CD4-positive, alpha-beta T cell (primary cell): Measurements from ENCODE around the gene TMEM174. TPM values are rescaled to one million over a fixed set of nuclear protein-coding genes. Genes with fewer than 3 reads are reported as not detected.

Experiments
- ATAC-seq: fragments of 200-7000 bp; cut with Tn5 transposase; one replicate; pipeline ENCODE4 v1.10.0; 2022; ENCODE audit warnings: mild to moderate bottlenecking; ENCODE audit not compliant: poor library complexity
- CTCF ChIA-PET: fragments of 350-600 bp; sonication (Branson Sonifier 250); formaldehyde crosslinking; loops from one replicate; lab custom pipeline; 2021; ENCODE audit warnings: antibody characterized with exemption, inconsistent platforms; lab: Charles Lee
- POLR2A ChIA-PET: fragments of 350-600 bp; sonication (Branson Sonifier 250); formaldehyde crosslinking; loops from one replicate; lab custom pipeline; 2021; ENCODE audit warnings: antibody characterized with exemption, inconsistent platforms; lab: Charles Lee
- DNase-seq, 14 experiments: peaks; one replicate each; pipeline ENCODE4 v3.0.0-alpha.2; 2013 to 2020; ENCODE audit warnings: mixed read lengths in 2 of 14
- H3K27ac ChIP-seq, 2 donors: one replicate each; pipeline versions ENCODE4 v1.5.1 to v1.7.0; 2013; ENCODE audit warnings: low read length in 2 of 2, low read depth in 1 of 2, mild to moderate bottlenecking in 1 of 2
- H3K27me3 ChIP-seq, 2 experiments: 1 replicate in 1 of 2; 2 replicates in 1 of 2; pipeline versions ENCODE4 v1.6.1 to v1.7.0; 2013; ENCODE audit warnings: low read length in 2 of 2, control low read depth in 1 of 2, mild to moderate bottlenecking in 1 of 2, moderate library complexity in 1 of 2; ENCODE audit not compliant: insufficient read depth in 2 of 2, control insufficient read depth in 1 of 2
- H3K36me3 ChIP-seq: one replicate; pipeline ENCODE4 v1.6.1; 2013; ENCODE audit warnings: low read length, control low read depth; ENCODE audit not compliant: insufficient read depth
- H3K4me1 ChIP-seq: one replicate; pipeline ENCODE4 v1.6.1; 2013; ENCODE audit warnings: low read length, control low read depth; ENCODE audit not compliant: insufficient read depth
- H3K4me3 ChIP-seq: one replicate; pipeline ENCODE4 v1.5.1; 2013; ENCODE audit warnings: mild to moderate bottlenecking, low read length, moderate library complexity
- H3K9me3 ChIP-seq, 2 experiments: 1 replicate in 1 of 2; 2 replicates in 1 of 2; pipeline versions ENCODE4 v1.6.1 to v1.7.0; 2013; ENCODE audit warnings: low read length in 2 of 2, mild to moderate bottlenecking in 2 of 2, control low read depth in 1 of 2, moderate library complexity in 1 of 2; ENCODE audit not compliant: control insufficient read depth in 1 of 2, insufficient read depth in 1 of 2
- H3K27ac Mint-ChIP-seq: one replicate; pipeline ENCODE4 v1.8.0; 2020; ENCODE audit warnings: mixed read lengths
- H3K27me3 Mint-ChIP-seq: one replicate; pipeline ENCODE4 v1.8.0; 2021; ENCODE audit warnings: mixed read lengths
- H3K36me3 Mint-ChIP-seq: one replicate; pipeline ENCODE4 v1.8.0; 2021; ENCODE audit warnings: low read depth, mixed read lengths
- H3K4me1 Mint-ChIP-seq: one replicate; pipeline ENCODE4 v1.8.0; 2021; ENCODE audit warnings: low read depth, mixed read lengths
- H3K4me3 Mint-ChIP-seq: one replicate; pipeline ENCODE4 v1.8.0; 2020; ENCODE audit warnings: mild to moderate bottlenecking, mixed read lengths
- H3K9me3 Mint-ChIP-seq: one replicate; pipeline ENCODE4 v1.8.0; 2020; ENCODE audit warnings: mixed read lengths
- CTCF ChIP-seq: fragments of 200-600 bp; IDR thresholded peaks from one replicate; pipeline ENCODE4 v1.8.0; 2022; ENCODE audit warnings: antibody characterized with exemption, mild to moderate bottlenecking
- intact Hi-C, 2 experiments: fragments of 100-400 bp; cut with DNase I in 1 of 2; cut with micrococcal nuclease in 1 of 2; formaldehyde crosslinking; loops; one replicate each; pipeline versions ENCODE4 v1.15.1 to v1.9.0; 2023 to 2025; cut with DNase I, micrococcal nuclease
- total RNA-seq, 174 experiments: library from RNA in 2 of 174; stranded (reverse) in 2 of 174; gene quantifications; one replicate each; pipeline ENCODE4 v1.2.3 and lab custom pipeline; 2021 to 2026

The TMEM174 gene
- total RNA-seq, 2 experiments from 2014 or later: not detected

- Histone ChIP-seq H3K36me3 (no peaks in the 10 kb centered on the region), H3K4me3 (no peak overlapping the region), H3K27me3 (peaks cover 24 to 49% of the 10 kb centered on the region in 2 experiments), H3K27ac (no peak overlapping the region), H3K4me1 (no peaks in the 10 kb centered on the region), H3K9me3 (peaks cover 4 to 11% of the 10 kb centered on the region in 2 experiments)
- Mint-ChIP-seq H3K9me3 (peaks cover 2% of the 10 kb centered on the region), H3K4me1 (no peaks in the 10 kb centered on the region), H3K27me3 (peaks cover 74% of the 10 kb centered on the region), H3K36me3 (no peaks in the 10 kb centered on the region), H3K27ac (no peak overlapping the region), H3K4me3 (no peak overlapping the region)
- no peak for ATAC-seq
- TF ChIP-seq CTCF: no peak
- ChIA-PET POLR2A (no interaction called here), CTCF (no interaction called here)
- no peak for DNase-seq
- intact Hi-C loops: no loop called here
Observed at GRCh38 chr5:73182307-73182706, 9.3 kb downstream of the TMEM174 start.

GRCh38 chr5:73183000-73183399, 10.0 kb downstream of the TMEM174 start:
- peaks cover 74% of the 10 kb centered on the region for H3K27me3 Mint-ChIP-seq
- intact Hi-C loops: no loop called here
- ATAC-seq (no peak), DNase-seq (no peak)
- Histone ChIP-seq H3K9me3 (peaks cover 4 to 11% of the 10 kb centered on the region in 2 experiments), H3K4me3 (no peak overlapping the region), H3K27ac (no peak overlapping the region), H3K36me3 (no peaks in the 10 kb centered on the region), H3K4me1 (no peaks in the 10 kb centered on the region), H3K27me3 (peaks cover 22 to 42% of the 10 kb centered on the region in 2 experiments)
- no peaks in the 10 kb centered on the region for H3K4me1 Mint-ChIP-seq
- ChIA-PET POLR2A (no interaction called here), CTCF (no interaction called here)
- peaks cover 2% of the 10 kb centered on the region for H3K9me3 Mint-ChIP-seq
- H3K4me3 Mint-ChIP-seq: no peak overlapping the region
- TF ChIP-seq CTCF: no peak
- no peak overlapping the region for H3K27ac Mint-ChIP-seq
- H3K36me3 Mint-ChIP-seq: no peaks in the 10 kb centered on the region

GRCh38 chr5:73183481-73183891, 10.5 kb downstream of the TMEM174 start:
- H3K4me3 Mint-ChIP-seq: no peak overlapping the region
- no peaks in the 10 kb centered on the region for H3K36me3 Mint-ChIP-seq
- CTCF ChIA-PET: no interaction called here
- ATAC-seq: no peak
- Histone ChIP-seq H3K27ac (no peak overlapping the region), H3K4me3 (no peak overlapping the region), H3K27me3 (peaks cover 19 to 37% of the 10 kb centered on the region in 2 experiments), H3K9me3 (peaks cover 4 to 11% of the 10 kb centered on the region in 2 experiments), H3K36me3 (no peaks in the 10 kb centered on the region), H3K4me1 (no peaks in the 10 kb centered on the region)
- no peaks in the 10 kb centered on the region for H3K4me1 Mint-ChIP-seq
- peaks cover 73% of the 10 kb centered on the region for H3K27me3 Mint-ChIP-seq
- TF ChIP-seq CTCF: no peak
- POLR2A ChIA-PET: no interaction called here
- peaks cover 2% of the 10 kb centered on the region for H3K9me3 Mint-ChIP-seq
- no peak overlapping the region for H3K27ac Mint-ChIP-seq
- intact Hi-C loops: no loop called here
- DNase-seq: no peak
